Ovary (tissue), 3 donors: ENCODE results near the gene ATP7B.
"Not testable (repeated sequence)": the region's sequence is repeated elsewhere in the genome, so short reads cannot be mapped to it uniquely, and the experiment has no call there.

Experiments
- EP300 ChIP-seq: sonication (generic); formaldehyde crosslinking; IDR thresholded peaks from one replicate; pipeline ENCODE4 v1.6.1; 2017; ENCODE audit warnings: antibody characterized with exemption
- TF ChIP-seq, protein P1 (sequence below), 3 donors: fragments of 450-650 bp in 2 of 3; fragments of 200-600 bp in 1 of 3; IDR thresholded peaks; one replicate each; pipeline versions ENCODE4 v1.5.1 to v1.8.0; 2016 to 2022; ENCODE audit warnings: antibody characterized with exemption in 3 of 3, mild to moderate bottlenecking in 1 of 3
- donor health status: DM: no; HTN: no; CAD: no.

- TF ChIP-seq, protein P1, sequence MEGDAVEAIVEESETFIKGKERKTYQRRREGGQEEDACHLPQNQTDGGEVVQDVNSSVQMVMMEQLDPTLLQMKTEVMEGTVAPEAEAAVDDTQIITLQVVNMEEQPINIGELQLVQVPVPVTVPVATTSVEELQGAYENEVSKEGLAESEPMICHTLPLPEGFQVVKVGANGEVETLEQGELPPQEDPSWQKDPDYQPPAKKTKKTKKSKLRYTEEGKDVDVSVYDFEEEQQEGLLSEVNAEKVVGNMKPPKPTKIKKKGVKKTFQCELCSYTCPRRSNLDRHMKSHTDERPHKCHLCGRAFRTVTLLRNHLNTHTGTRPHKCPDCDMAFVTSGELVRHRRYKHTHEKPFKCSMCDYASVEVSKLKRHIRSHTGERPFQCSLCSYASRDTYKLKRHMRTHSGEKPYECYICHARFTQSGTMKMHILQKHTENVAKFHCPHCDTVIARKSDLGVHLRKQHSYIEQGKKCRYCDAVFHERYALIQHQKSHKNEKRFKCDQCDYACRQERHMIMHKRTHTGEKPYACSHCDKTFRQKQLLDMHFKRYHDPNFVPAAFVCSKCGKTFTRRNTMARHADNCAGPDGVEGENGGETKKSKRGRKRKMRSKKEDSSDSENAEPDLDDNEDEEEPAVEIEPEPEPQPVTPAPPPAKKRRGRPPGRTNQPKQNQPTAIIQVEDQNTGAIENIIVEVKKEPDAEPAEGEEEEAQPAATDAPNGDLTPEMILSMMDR (IDR thresholded peaks at IDR 0.05), result not testable (repeated sequence)
- TF ChIP-seq EP300, result not testable (repeated sequence)
Observed at GRCh38 chr13:51983292-51983691, 28.0 kb downstream of the ATP7B start.
